Activated CD4-positive, alpha-beta T cell treated with anti-CD3 and anti-CD28 coated beads, Interleukin-2, amount 10 ng/mL, durations not matched to agents 7 days and 5 days (primary cell): ENCODE results near the gene CDC20. TPM values are rescaled to one million over a fixed set of nuclear protein-coding genes. Genes with fewer than 3 reads are reported as not detected.
"Not testable (repeated sequence)": the region's sequence is repeated elsewhere in the genome, so short reads cannot be mapped to it uniquely, and the experiment has no call there.

ENCODE experiments used
- CTCF ChIA-PET: fragments of 350-600 bp; sonication (Branson Sonifier 250); formaldehyde crosslinking; loops from one replicate; lab custom pipeline; 2021; ENCODE audit warnings: antibody characterized with exemption; lab: Charles Lee
- POLR2A ChIA-PET: fragments of 350-600 bp; sonication (Branson Sonifier 250); formaldehyde crosslinking; loops from one replicate; lab custom pipeline; 2021; ENCODE audit warnings: antibody characterized with exemption; lab: Charles Lee
- DNase-seq: peaks from one replicate; pipeline ENCODE4 v3.0.0-alpha.2; 2020
- H3K27ac Mint-ChIP-seq: one replicate; pipeline ENCODE4 v1.8.0; 2021; ENCODE audit warnings: mild to moderate bottlenecking, moderate library complexity, mixed read lengths
- H3K27me3 Mint-ChIP-seq: one replicate; pipeline ENCODE4 v1.8.0; 2021; ENCODE audit warnings: mixed read lengths
- H3K36me3 Mint-ChIP-seq: one replicate; pipeline ENCODE4 v1.8.0; 2021; ENCODE audit warnings: low read depth, mixed read lengths
- H3K4me1 Mint-ChIP-seq: one replicate; pipeline ENCODE4 v1.8.0; 2021; ENCODE audit warnings: mixed read lengths
- H3K4me3 Mint-ChIP-seq: one replicate; pipeline ENCODE4 v1.8.0; 2021; ENCODE audit warnings: mild to moderate bottlenecking, moderate library complexity, mixed read lengths
- H3K9me3 Mint-ChIP-seq: one replicate; pipeline ENCODE4 v1.8.0; 2021; ENCODE audit warnings: mixed read lengths
- total RNA-seq, 2 experiments: library from RNA; stranded (reverse); gene quantifications; one replicate each; pipeline ENCODE4 v1.2.3, GENCODE V29; 2021

CDC20 gene
- total RNA-seq, 2 experiments from 2014 or later: 176 to 188 TPM

- no peak for DNase-seq
- peaks cover 52% of the 10 kb centered on the region for H3K36me3 Mint-ChIP-seq
- H3K27me3 Mint-ChIP-seq: no peaks in the 10 kb centered on the region
- no peak overlapping the region for H3K27ac Mint-ChIP-seq
- H3K4me1 Mint-ChIP-seq: peaks cover 12% of the 10 kb centered on the region
- ChIA-PET CTCF (interaction anchor here (1.0 to 1.4 kb wide), 5 partner anchors 9 to 32 kb away, joined by 3 to 4 read pairs (median 3); partner anchors contain the start of gene CDC20), POLR2A (no interaction called here)
- H3K9me3 Mint-ChIP-seq: no peaks in the 10 kb centered on the region
- no peak overlapping the region for H3K4me3 Mint-ChIP-seq
These were observed 23.4 kb downstream of the CDC20 start for GRCh38 chr1:43382027-43382779.

- Mint-ChIP-seq H3K27ac (no peak overlapping the region), H3K27me3 (no peaks in the 10 kb centered on the region), H3K36me3 (peaks cover 54% of the 10 kb centered on the region), H3K4me1 (peaks cover 21% of the 10 kb centered on the region), H3K4me3 (no peak overlapping the region), H3K9me3 (no peaks in the 10 kb centered on the region)
- ChIA-PET POLR2A (no interaction called here), CTCF (interaction anchor here (0.9 to 1.5 kb wide), 2 partner anchors 10 to 15 kb away, joined by 3 to 5 read pairs; partner anchors contain the start of gene ELOVL1)
- DNase-seq: no peak
These were observed 24.7 kb downstream of the CDC20 start for GRCh38 chr1:43383449-43383848.

GRCh38 chr1:43386676-43387075 lies 27.9 kb downstream of the CDC20 start:
- no peaks in the 10 kb centered on the region for H3K27me3 Mint-ChIP-seq
- H3K27ac Mint-ChIP-seq: no peak overlapping the region
- peaks cover 38% of the 10 kb centered on the region for H3K4me1 Mint-ChIP-seq
- ChIA-PET POLR2A (no interaction called here), CTCF (interaction anchor here (1.4 kb wide), 1 partner anchor 13 kb away, joined by 3 read pairs; no protein-coding TSS in a partner anchor)
- no peaks in the 10 kb centered on the region for H3K9me3 Mint-ChIP-seq
- peaks cover 40% of the 10 kb centered on the region for H3K36me3 Mint-ChIP-seq
- DNase-seq: no peak
- no peak overlapping the region for H3K4me3 Mint-ChIP-seq

GRCh38 chr1:43387976-43388599 lies 29.3 kb downstream of the CDC20 start:
- POLR2A ChIA-PET: no interaction called here
- Mint-ChIP-seq H3K4me3 (peak overlapping the region; percentile 98), H3K36me3 (peaks cover 30% of the 10 kb centered on the region), H3K9me3 (no peaks in the 10 kb centered on the region), H3K27ac (peak overlapping the region; percentile 97), H3K27me3 (no peaks in the 10 kb centered on the region), H3K4me1 (peaks cover 38% of the 10 kb centered on the region)
- CTCF ChIA-PET: interaction anchor here (1.2 kb wide), 1 partner anchor 11 kb away, joined by 3 read pairs; no protein-coding TSS in a partner anchor
- no peak for DNase-seq

- Mint-ChIP-seq H3K9me3 (no peaks in the 10 kb centered on the region), H3K4me3 (peak overlapping the region; percentile 98), H3K4me1 (peaks cover 40% of the 10 kb centered on the region), H3K27ac (peak overlapping the region; percentile 97), H3K27me3 (no peaks in the 10 kb centered on the region), H3K36me3 (peaks cover 28% of the 10 kb centered on the region)
- CTCF ChIA-PET: interaction anchor here (1.2 kb wide), 1 partner anchor 12 kb away, joined by 3 read pairs; no protein-coding TSS in a partner anchor
- DNase-seq: no peak
- POLR2A ChIA-PET: interaction anchor here (0.6 kb wide), 1 partner anchor 162 kb away, joined by 3 read pairs; no protein-coding TSS in a partner anchor
These were observed 29.8 kb downstream of the CDC20 start for GRCh38 chr1:43388613-43389012.

GRCh38 chr1:43389326-43390313 lies 30.8 kb downstream of the CDC20 start, which contains the start of the genes MED8 and SZT2:
MED8 (minus strand) TSS chr1:43389800; CDS start chr1:43389764, 36 bp downstream.
SZT2 (plus strand) TSS chr1:43389899; CDS start chr1:43389969, 70 bp downstream.
- H3K9me3 Mint-ChIP-seq: no peaks in the 10 kb centered on the region
- no peaks in the 10 kb centered on the region for H3K27me3 Mint-ChIP-seq
- peak within 1 kb of the TSS; percentile 97 for H3K27ac Mint-ChIP-seq
- ChIA-PET POLR2A (interaction anchor here (0.6 kb wide), 1 partner anchor 163 kb away, joined by 3 read pairs; no protein-coding TSS in a partner anchor), CTCF (interaction anchor here (1.0 to 1.7 kb wide), 5 partner anchors 13 to 36 kb away, joined by 3 to 5 read pairs (median 4); no protein-coding TSS in a partner anchor)
- H3K4me3 Mint-ChIP-seq: peak within 1 kb of the TSS; percentile 98
- peaks cover 22% of the 10 kb centered on the region for H3K36me3 Mint-ChIP-seq
- DNase-seq: peak; percentile 94
- H3K4me1 Mint-ChIP-seq: peaks cover 42% of the 10 kb centered on the region

- ChIA-PET POLR2A (no interaction called here), CTCF (interaction anchor here (0.7 kb wide), 1 partner anchor 56 kb away, joined by 6 read pairs; no protein-coding TSS in a partner anchor)
- H3K4me3 Mint-ChIP-seq: no peak overlapping the region
These were observed 33.9 kb downstream of the CDC20 start for GRCh38 chr1:43392702-43393101.

GRCh38 chr1:43395523-43395922 lies 36.7 kb downstream of the CDC20 start:
- ChIA-PET CTCF (no interaction called here), POLR2A (no interaction called here)
- H3K4me1 Mint-ChIP-seq: peaks cover 16% of the 10 kb centered on the region
- no peak for DNase-seq
- H3K27me3 Mint-ChIP-seq: no peaks in the 10 kb centered on the region
- peaks cover 11% of the 10 kb centered on the region for H3K36me3 Mint-ChIP-seq
- no peak overlapping the region for H3K27ac Mint-ChIP-seq
- H3K4me3 Mint-ChIP-seq: no peak overlapping the region
- H3K9me3 Mint-ChIP-seq: no peaks in the 10 kb centered on the region

More at GRCh38 chr1:43392702-43393101, 33.9 kb downstream of the CDC20 start:
- Mint-ChIP-seq H3K4me1 (peaks cover 40% of the 10 kb centered on the region), H3K36me3 (peaks cover 13% of the 10 kb centered on the region), H3K27me3 (no peaks in the 10 kb centered on the region), H3K27ac (no peak overlapping the region), H3K9me3 (no peaks in the 10 kb centered on the region)
- no peak for DNase-seq

- CTCF ChIA-PET: interaction anchor here (0.6 to 0.9 kb wide), 2 partner anchors 11 to 38 kb away, joined by 3 to 4 read pairs; no protein-coding TSS in a partner anchor
- POLR2A ChIA-PET: no interaction called here
- Mint-ChIP-seq H3K4me1 (peaks cover 11% of the 10 kb centered on the region), H3K36me3 (peaks cover 11% of the 10 kb centered on the region), H3K27ac (no peak overlapping the region), H3K27me3 (no peaks in the 10 kb centered on the region), H3K9me3 (no peaks in the 10 kb centered on the region), H3K4me3 (no peak overlapping the region)
- DNase-seq: no peak
These were observed 37.3 kb downstream of the CDC20 start for GRCh38 chr1:43396059-43396458.

GRCh38 chr1:43398227-43398626 lies 39.4 kb downstream of the CDC20 start:
- Mint-ChIP-seq H3K27ac (no peak overlapping the region), H3K27me3 (no peaks in the 10 kb centered on the region), H3K36me3 (peaks cover 13% of the 10 kb centered on the region), H3K4me3 (no peak overlapping the region), H3K9me3 (no peaks in the 10 kb centered on the region), H3K4me1 (peaks cover 4% of the 10 kb centered on the region)
- DNase-seq: no peak
- ChIA-PET POLR2A (no interaction called here), CTCF (interaction anchor here (0.7 kb wide), 1 partner anchor 428 kb away, joined by 3 read pairs; no protein-coding TSS in a partner anchor)

- POLR2A ChIA-PET, H3K4me3 Mint-ChIP-seq, H3K27ac Mint-ChIP-seq, H3K9me3 Mint-ChIP-seq, H3K27me3 Mint-ChIP-seq, DNase-seq, H3K4me1 Mint-ChIP-seq: not testable (repeated sequence)
- peaks cover 22% of the 10 kb centered on the region for H3K36me3 Mint-ChIP-seq
- CTCF ChIA-PET: interaction anchor here (0.9 to 1.7 kb wide), 3 partner anchors 19 to 174 kb away, joined by 3 to 6 read pairs (median 4); no protein-coding TSS in a partner anchor
These were observed 41.7 kb downstream of the CDC20 start for GRCh38 chr1:43400441-43400840.
